GM12878 (cell line): ENCODE measurements around the gene ME1. TPM values are rescaled to one million over a fixed set of nuclear protein-coding genes. Genes with fewer than 3 reads are reported as not detected.
A peak's percentile ranks its signal among the peaks of the same experiment; 100 is the strongest.

Experiments
- ATAC-seq: fragments of 200-7000 bp; cut with Tn5 transposase; 3 replicates; pipeline ENCODE4 v1.9.1; 2020; ENCODE audit warnings: mild to moderate bottlenecking, moderate library complexity
- BruUV-seq: library from RNA; stranded (reverse); fragments of 400-500 nt; replicated peaks from 2 replicates; lab custom pipeline; 2021; lab: Mats Ljungman, UMichigan
- CTCF ChIA-PET: fragments of 300-600 bp; sonication (Branson Sonifier 250); formaldehyde crosslinking; extraction: SDS; loops from one replicate; lab custom pipeline; 2021; ENCODE audit warnings: inconsistent platforms; lab: Yijun Ruan, JAX
- POLR2A ChIA-PET: fragments of 350-600 bp; formaldehyde crosslinking; extraction: SDS; loops from one replicate; lab custom pipeline; 2021; ENCODE audit warnings: inconsistent platforms; lab: Charles Lee
- RAD21 ChIA-PET: fragments of 300-600 bp; sonication (Branson Sonifier 250); formaldehyde crosslinking; loops from one replicate; lab custom pipeline; 2023; ENCODE audit warnings: antibody characterized with exemption; ENCODE audit not compliant: unreplicated experiment; lab: Charles Lee
- SMC1A ChIA-PET: fragments of 300-600 bp; sonication (Branson Sonifier 250); formaldehyde crosslinking; loops from one replicate; lab custom pipeline; 2023; ENCODE audit not compliant: unreplicated experiment, uncharacterized antibody; lab: Charles Lee
- DNase-seq: peaks from one replicate; pipeline ENCODE4 v3.0.0-alpha.2; 2011; ENCODE audit warnings: low read depth, low spot score
- FAIRE-seq: peaks from 3 replicates; lab custom pipeline; 2011; peaks lifted over from hg19 to GRCh38; lab: Jason Lieb, UNC
- H2AFZ ChIP-seq: 2 replicates; pipeline ENCODE4 v1.6.0; 2011; ENCODE audit warnings: low read depth, low read length, control low read depth; ENCODE audit not compliant: control insufficient read depth
- H3K27ac ChIP-seq: 2 replicates; pipeline ENCODE4 v1.5.1; 2011; ENCODE audit warnings: control low read depth; ENCODE audit not compliant: control insufficient read depth, insufficient read depth
- H3K27me3 ChIP-seq, 2 experiments: replicated peaks in 1 of 2; 2 replicates each; pipeline versions ENCODE4 v1.6.0 to v1.6.1; 2011; ENCODE audit warnings: low read length in 1 of 2; ENCODE audit not compliant: control insufficient read depth in 2 of 2, insufficient read depth in 2 of 2
- H3K36me3 ChIP-seq, 2 experiments: 2 replicates each; pipeline ENCODE4 v1.5.1; 2011; ENCODE audit warnings: low read length in 1 of 2; ENCODE audit not compliant: control insufficient read depth in 2 of 2, insufficient read depth in 2 of 2
- H3K4me1 ChIP-seq: 2 replicates; pipeline ENCODE4 v1.6.1; 2011; ENCODE audit warnings: mild to moderate bottlenecking, low read length, moderate library complexity, mixed read lengths; ENCODE audit not compliant: control insufficient read depth, insufficient read depth
- H3K4me2 ChIP-seq: 2 replicates; pipeline ENCODE4 v1.6.0; 2011; ENCODE audit warnings: control low read depth; ENCODE audit not compliant: control insufficient read depth, insufficient read depth
- H3K4me3 ChIP-seq: fragments of 200-600 bp; sonication (generic); 2 replicates; pipeline ENCODE4 v1.5.1; 2016
- H3K79me2 ChIP-seq: 2 replicates; pipeline ENCODE4 v1.6.0; 2011; ENCODE audit warnings: low read length; ENCODE audit not compliant: control insufficient read depth, insufficient read depth
- H3K9ac ChIP-seq: 2 replicates; pipeline ENCODE4 v1.8.0; 2011; ENCODE audit warnings: low read length, control low read depth, mixed read lengths; ENCODE audit not compliant: control insufficient read depth, insufficient read depth
- H3K9me3 ChIP-seq: replicated peaks from 3 replicates; pipeline ENCODE4 v1.5.1; 2011; ENCODE audit warnings: mild to moderate bottlenecking, low read length; ENCODE audit not compliant: control insufficient read depth, insufficient read depth
- H4K20me1 ChIP-seq: 2 replicates; pipeline ENCODE4 v1.6.0; 2011; ENCODE audit not compliant: control insufficient read depth, insufficient read depth
- BCL11A ChIP-seq: IDR thresholded peaks from 2 replicates; pipeline ENCODE4 v1.6.1; 2011; ENCODE audit warnings: low read depth, low read length
- CHD1 ChIP-seq: IDR thresholded peaks from 2 replicates; pipeline ENCODE4 v1.6.1; 2012; ENCODE audit warnings: low read depth, low read length, improper control_type of control experiment
- FOS ChIP-seq: IDR thresholded peaks from 3 replicates; pipeline ENCODE4 v1.6.1; 2011; ENCODE audit warnings: borderline replicate concordance; ENCODE audit not compliant: insufficient read length; ENCODE audit errors: extremely low read depth
- FOXM1 ChIP-seq: IDR thresholded peaks from 2 replicates; pipeline ENCODE4 v1.6.1; 2012; ENCODE audit warnings: low read depth, mild to moderate bottlenecking, inconsistent platforms, low read length, moderate library complexity
- GABPA ChIP-seq: IDR thresholded peaks from 2 replicates; pipeline ENCODE4 v1.6.1; 2014; ENCODE audit warnings: antibody characterized with exemption, low read depth, mild to moderate bottlenecking, inconsistent platforms
- IKZF2 ChIP-seq, 2 experiments: fragments of 450-650 bp; IDR thresholded peaks; 2 replicates each; pipeline ENCODE4 v1.6.1; 2017; ENCODE audit warnings: mild to moderate bottlenecking in 2 of 2, moderate library complexity in 2 of 2
- MEF2A ChIP-seq: IDR thresholded peaks from 2 replicates; pipeline ENCODE4 v1.6.1; 2011; ENCODE audit warnings: low read depth, mild to moderate bottlenecking, low read length, moderate library complexity; ENCODE audit not compliant: insufficient read depth
- RAD21 ChIP-seq: IDR thresholded peaks from 2 replicates; pipeline ENCODE4 v1.6.1; 2011; ENCODE audit warnings: mild to moderate bottlenecking, low read depth, low read length, moderate library complexity; ENCODE audit not compliant: insufficient read depth
- SKIL ChIP-seq: fragments of 450-650 bp; IDR thresholded peaks from 2 replicates; pipeline ENCODE4 v1.6.1; 2017; ENCODE audit warnings: mild to moderate bottlenecking, low read depth, inconsistent platforms; ENCODE audit not compliant: poor library complexity, severe bottlenecking
- SRF ChIP-seq, 2 experiments: IDR thresholded peaks; 2 replicates each; pipeline ENCODE4 v1.6.1; 2011; ENCODE audit warnings: low read depth in 2 of 2, low read length in 2 of 2, mild to moderate bottlenecking in 1 of 2, moderate library complexity in 1 of 2
- TARDBP ChIP-seq: IDR thresholded peaks from 2 replicates; pipeline ENCODE4 v1.6.1; 2016; ENCODE audit warnings: borderline replicate concordance
- ZBED1 ChIP-seq: IDR thresholded peaks from 2 replicates; pipeline ENCODE4 v1.6.1; 2016; ENCODE audit warnings: borderline replicate concordance
- ZBTB11 ChIP-seq: fragments of 450-650 bp; formaldehyde crosslinking; IDR thresholded peaks from 2 replicates; pipeline ENCODE4 v1.5.0; 2022; ENCODE audit warnings: mild to moderate bottlenecking, missing genetic modification characterization
- ZNF217 ChIP-seq: fragments of 450-650 bp; IDR thresholded peaks from 2 replicates; pipeline ENCODE4 v1.6.1; 2017; ENCODE audit warnings: antibody characterized with exemption, mild to moderate bottlenecking
- WGBS: methylation state at CpG from one replicate; pipeline ENCODE4 v1.1.6; 2016; ENCODE audit warnings: low lambda C conversion rate; ENCODE audit not compliant: insufficient replicate concordance, insufficient coverage; ENCODE audit errors: missing lambda C conversion rate; 5-methylcytosine and 5-hydroxymethylcytosine counted together
- in situ Hi-C: fragments of 300-500 bp; cut with MboI; formaldehyde crosslinking; loops from 9 replicates; pipeline ENCODE4 v1.14.3; 2018; ENCODE audit warnings: mixed read lengths
- intact Hi-C: fragments of 100-400 bp; cut with micrococcal nuclease; formaldehyde crosslinking; loops from one replicate; pipeline ENCODE4 v1.14.2; 2022; ENCODE audit not compliant: unreplicated experiment
- polyA plus RNA-seq, 11 experiments: library from polyadenylated mRNA; depleted of rRNA in 4 of 11; unstranded in 6 of 11; stranded (reverse) in 5 of 11; fragments of >200 nt; fragmentation: Nextera tagmentation in 4 of 11; fragmentation: Illumina TruSeq in 1 of 11; extraction: Ambion mirVana in 4 of 11; extraction: Trizol in 1 of 11; gene quantifications; 1 replicate in 1 of 11; 2 replicates in 10 of 11; pipeline versions ENCODE4 v1.2.1 to v1.2.3, GENCODE V29; 2011 to 2016; ENCODE audit warnings: inconsistent platforms in 2 of 11, missing spikeins in 2 of 11, low read depth in 1 of 11
- total RNA-seq, 4 experiments: library from RNA; depleted of rRNA in 3 of 4; stranded (reverse); fragments of >200 nt in 3 of 4; fragmentation: Illumina TruSeq in 1 of 4; extraction: Trizol in 1 of 4; gene quantifications; 2 replicates each; pipeline versions ENCODE4 v1.2.1 to v1.2.3, GENCODE V29; 2013 to 2021
- TF ChIP-seq, protein P1 (sequence below): fragments of 450-650 bp; IDR thresholded peaks from 2 replicates; pipeline ENCODE4 v1.6.1; 2016; ENCODE audit warnings: mild to moderate bottlenecking

ME1 gene
- total and polyA plus RNA-seq, 10 of the 15 experiments (the other 5 are each of a cell fraction or from before 2014, with no cell fraction given) = 3.6 to 11.8 (median 8.4) TPM

DNA sequence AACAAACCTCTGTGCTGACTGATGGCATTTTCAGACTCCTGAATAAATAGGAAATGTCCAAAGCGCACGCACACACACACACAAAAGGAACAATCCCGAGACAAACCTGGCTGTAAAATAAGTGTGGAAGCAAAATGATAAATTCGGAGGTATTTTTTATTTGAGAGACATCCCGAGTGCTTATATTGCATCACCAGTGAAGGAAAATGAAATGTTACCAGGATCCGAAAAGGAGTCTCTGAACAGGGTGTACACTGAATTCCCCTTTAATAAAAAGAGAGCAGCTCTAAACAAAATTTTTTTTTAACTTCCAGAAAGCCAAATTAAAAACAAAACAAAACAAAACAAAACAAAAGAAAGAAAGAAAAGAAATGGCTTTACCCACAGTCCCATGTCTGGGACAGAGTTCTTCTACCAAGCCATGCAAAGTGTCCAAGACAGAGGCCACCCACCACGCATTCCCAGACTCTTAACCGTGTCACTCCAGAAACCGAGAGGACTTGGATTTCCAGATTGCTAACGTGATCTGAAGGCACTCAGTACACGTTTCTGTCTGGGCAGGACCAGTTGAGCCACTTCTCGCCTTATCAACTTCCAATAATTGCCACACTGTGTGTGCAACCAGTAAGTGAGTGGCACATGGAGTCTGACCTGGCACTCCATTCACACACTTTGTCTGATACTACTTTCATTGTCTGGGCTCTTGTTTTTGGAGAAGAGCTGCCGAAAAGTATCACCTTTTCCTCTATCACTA lies 817 bp downstream of the ME1 start:
- peaks cover 27% of the 10 kb centered on the region for H3K79me2 ChIP-seq

More for the DNA sequence above, 817 bp downstream of the ME1 start:
- SMC1A ChIA-PET = interaction anchor here (1.4 kb wide), 1 partner anchor 208 kb away, joined by 3 read pairs; no protein-coding TSS in a partner anchor
- intact Hi-C loops (loop anchor here (5.0 kb wide), 1 partner anchor 363 kb away; the partner anchor contains the start of genes DOP1A and UBE3D), in situ Hi-C loops (loop anchor here (10.0 kb wide), 1 partner anchor 365 kb away; the partner anchor contains the start of genes DOP1A and UBE3D)
- BruUV-seq = TSS peak; percentile 44
- H3K4me3 ChIP-seq = peak overlapping the region; percentile 65
- RAD21 ChIA-PET = no interaction called here
- no peaks in the 10 kb centered on the region for H4K20me1 ChIP-seq
- 49% methylated on average over 13 of the region's 13 CpGs for WGBS
- peak overlapping the region; percentile 75 for H3K9ac ChIP-seq
- H3K4me1 ChIP-seq = peaks cover 5% of the 10 kb centered on the region
- ATAC-seq (peak; percentile 50), FAIRE-seq (peak; percentile 90), DNase-seq (no peak)
- no peaks in the 10 kb centered on the region for H3K36me3 ChIP-seq
- H3K9me3 ChIP-seq = no peaks in the 10 kb centered on the region; the same call in 1 of the 3 replicates
- no peaks in the 10 kb centered on the region for H3K27me3 ChIP-seq
- H3K4me2 ChIP-seq = peak overlapping the region; percentile 73
- CTCF ChIA-PET = interaction anchor here (0.6 to 1.4 kb wide), 2 partner anchors 209 to 365 kb away, joined by 3 read pairs; partner anchors contain the start of gene UBE3D
- peak overlapping the region; percentile 80 for H3K27ac ChIP-seq
- TF ChIP-seq FOXM1 = no peak
- no peak for TF ChIP-seq GABPA
- no peak for TF ChIP-seq MEF2A
- no peak for TF ChIP-seq TARDBP
- no peak for TF ChIP-seq SRF (IDR thresholded peaks at IDR 0.05; ENCODE audit: low read depth in 2 of 2, low read length in 2 of 2)
- TF ChIP-seq ZBTB11 (CRISPR knock-in tag) = no peak
- TF ChIP-seq SKIL = no peak
- no peak for TF ChIP-seq RAD21
- no peak for TF ChIP-seq CHD1
- TF ChIP-seq, protein P1, sequence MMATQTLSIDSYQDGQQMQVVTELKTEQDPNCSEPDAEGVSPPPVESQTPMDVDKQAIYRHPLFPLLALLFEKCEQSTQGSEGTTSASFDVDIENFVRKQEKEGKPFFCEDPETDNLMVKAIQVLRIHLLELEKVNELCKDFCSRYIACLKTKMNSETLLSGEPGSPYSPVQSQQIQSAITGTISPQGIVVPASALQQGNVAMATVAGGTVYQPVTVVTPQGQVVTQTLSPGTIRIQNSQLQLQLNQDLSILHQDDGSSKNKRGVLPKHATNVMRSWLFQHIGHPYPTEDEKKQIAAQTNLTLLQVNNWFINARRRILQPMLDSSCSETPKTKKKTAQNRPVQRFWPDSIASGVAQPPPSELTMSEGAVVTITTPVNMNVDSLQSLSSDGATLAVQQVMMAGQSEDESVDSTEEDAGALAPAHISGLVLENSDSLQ = 0 out of 2 replicates have a peak, but pooled peaks have one; percentile 18
- no peak for TF ChIP-seq BCL11A
- TF ChIP-seq ZNF217 = no peak
- TF ChIP-seq ZBED1 = no peak
- TF ChIP-seq FOS = no peak
- peak; percentile 7 to 28; a peak in 1 of 4 replicates for TF ChIP-seq IKZF2 (IDR thresholded peaks at IDR 0.05)
- POLR2A ChIA-PET = no interaction called here
- peak overlapping the region; percentile 81 for H2AFZ ChIP-seq
